SHP77 (cell line): ENCODE data around the gene RHBDD3.

Experiments
- DNase-seq, 2 experiments: peaks; one replicate each; lab custom pipeline; 2025; lab: John Stamatoyannopoulos, UW

The RHBDD3 gene

DNA sequence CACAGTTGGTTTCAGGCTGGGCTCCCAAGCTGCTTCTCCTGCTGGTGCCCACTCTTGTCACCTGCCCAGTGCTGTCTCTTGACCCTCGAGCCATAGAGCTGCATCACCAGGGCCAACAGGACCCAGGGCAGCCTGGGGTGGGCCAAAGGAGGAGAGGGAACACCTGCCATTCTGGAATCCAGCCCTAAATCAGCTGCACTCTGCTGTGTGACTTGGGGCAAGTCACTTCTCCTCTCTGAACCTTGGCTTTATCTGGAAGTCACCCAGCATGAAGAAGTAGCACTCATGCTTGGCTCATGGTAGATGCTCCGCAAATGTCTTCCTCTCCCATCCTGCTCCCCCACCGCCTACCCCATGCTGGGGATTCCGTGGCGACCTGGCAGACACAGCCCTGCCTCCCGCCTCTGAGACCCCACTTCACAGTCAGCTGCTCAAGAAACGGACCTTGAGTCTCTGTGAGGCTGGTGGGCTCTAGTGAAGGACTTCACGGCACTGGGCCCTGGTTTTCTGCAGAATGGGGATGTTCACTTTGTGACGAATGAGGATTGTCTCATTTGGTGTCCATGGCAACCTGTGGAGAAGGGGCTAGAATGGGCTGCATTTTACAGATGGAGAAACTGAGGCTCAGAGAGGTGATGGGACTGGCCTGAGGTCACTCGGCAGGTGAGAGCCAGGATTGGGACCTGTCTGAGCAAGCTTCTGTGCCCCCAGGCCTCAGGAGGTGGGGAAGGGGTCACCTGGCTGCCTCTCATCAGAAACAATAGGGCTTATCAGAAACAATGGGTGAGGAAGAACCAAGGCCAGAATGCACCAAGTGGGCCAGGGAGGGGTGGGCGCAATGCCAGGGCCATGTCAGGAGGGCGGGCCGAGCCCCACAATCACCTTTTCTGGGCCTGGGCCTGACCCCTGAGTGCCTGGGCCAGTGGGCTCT, 49.7 kb downstream of the RHBDD3 start:
- no peak for DNase-seq

DNA sequence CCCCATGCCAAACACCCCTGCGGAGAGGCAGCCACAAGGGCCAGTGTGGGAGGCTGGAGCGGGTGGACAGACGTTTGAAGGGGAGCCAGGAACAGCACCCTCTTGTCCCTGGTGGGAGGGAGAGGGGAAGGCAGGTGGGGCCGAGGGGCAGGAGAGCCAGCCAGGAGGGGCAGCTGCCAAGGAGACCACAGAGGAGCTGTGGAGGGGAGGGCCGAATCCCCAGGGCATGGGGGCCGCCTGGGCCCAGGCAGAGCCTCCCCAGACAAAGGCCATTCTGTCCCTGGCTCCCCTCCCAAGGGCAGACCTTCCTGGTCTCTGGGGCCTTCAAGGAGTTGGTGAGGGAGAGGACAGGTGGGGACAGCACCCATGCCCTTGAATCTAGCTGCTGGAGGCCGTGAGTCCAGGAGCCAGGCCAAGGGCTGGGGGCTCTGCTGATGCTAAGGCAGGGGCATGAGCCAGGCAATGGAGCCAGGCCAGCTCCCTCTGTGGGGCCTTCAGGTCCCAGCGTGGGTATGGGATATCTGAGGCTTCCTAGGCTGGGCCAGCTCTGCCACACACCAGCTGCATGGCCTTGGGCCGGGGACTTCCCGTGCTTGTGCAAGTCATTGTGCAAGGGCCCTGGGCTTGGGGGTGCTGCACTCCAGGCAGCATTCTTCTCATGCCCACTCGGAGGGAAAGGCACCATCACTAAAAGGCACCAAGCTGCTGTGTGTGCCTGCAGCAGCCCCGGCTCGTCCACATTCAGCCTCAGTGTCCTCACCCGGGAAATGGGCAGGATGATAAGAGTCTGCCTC, 50.7 kb downstream of the RHBDD3 start:
- DNase-seq: no peak

DNA sequence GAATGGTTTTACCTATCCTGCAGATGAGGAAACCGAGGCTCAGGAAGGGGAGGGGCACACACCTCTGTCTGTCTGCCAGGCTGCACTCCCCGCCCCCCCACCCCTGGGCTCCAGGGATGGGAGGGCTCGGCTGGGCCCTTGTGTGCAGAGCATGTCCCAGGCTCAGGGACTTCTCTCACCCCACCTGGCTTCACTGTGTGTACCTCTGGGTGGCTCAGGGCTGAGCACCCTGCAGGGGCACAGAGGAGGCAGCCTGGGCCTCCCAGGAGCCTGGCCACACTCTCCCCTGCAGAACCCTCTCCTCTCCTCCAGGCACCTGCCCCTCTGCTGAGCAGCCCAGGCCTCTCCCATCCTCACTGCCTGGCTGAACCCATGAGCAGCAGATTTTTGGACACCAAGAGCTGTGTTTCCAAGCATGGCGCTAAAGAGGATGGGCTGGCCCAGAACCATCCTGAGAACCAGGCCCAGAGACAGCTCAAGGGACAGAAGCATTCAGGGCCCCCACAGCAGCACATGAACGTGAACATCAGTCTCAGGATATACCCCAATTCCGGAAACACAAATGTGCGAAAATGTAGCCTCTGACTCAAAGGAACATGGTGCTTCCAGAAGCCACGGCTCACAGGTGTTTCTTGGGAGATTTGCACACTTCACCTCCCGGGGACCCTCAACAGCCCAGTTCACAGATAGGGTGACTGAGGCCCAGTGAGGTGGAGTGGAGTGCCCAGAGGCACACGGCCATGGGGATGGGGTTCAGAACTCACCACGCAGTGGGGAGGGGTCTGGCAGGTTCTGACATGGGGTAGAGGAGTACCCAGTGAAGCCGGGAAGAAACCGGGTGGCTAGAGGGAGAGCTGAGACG, 51.5 kb downstream of the RHBDD3 start:
- no peak for DNase-seq

DNA sequence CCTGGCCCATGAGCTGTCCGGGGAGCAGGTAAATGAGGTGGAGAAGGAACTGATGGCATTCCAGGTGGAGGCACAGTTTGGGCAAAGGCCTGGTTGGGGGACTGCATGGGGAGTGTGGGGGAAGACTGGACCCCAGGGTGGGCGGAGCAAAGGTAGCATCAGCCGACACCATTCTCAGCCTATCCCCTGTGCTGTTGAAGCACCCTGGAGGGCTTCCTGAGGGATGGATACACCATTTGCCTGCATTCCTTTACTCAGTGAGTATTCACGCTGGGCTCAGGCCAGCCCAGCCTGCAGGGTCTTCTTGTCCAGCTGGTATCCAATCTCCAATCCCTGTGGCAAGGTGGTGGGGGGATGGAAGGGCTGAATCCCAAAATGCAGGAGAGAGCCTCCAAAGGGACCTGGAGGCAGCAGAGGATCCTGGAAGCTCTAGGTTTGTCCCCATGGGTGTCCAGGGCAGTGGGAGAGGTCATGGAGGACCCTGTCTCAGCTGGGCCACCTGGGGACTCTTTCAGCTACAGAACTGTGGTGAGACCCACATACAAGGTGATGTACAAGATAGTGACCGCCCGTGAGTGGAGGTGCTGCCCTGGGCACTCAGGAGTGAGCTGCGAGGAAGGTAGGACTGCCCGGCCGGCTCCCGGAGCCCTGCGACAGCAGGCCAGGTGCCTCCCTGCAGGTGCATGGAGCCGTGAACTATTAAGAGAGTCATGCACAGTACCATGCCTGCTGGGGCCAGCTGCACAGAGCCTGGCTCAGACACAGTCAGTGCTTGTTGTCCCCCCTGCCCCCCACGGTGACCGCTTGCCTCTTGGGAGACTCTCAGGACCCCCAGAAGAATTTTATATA, 52.5 kb downstream of the RHBDD3 start:
- no peak for DNase-seq

DNA sequence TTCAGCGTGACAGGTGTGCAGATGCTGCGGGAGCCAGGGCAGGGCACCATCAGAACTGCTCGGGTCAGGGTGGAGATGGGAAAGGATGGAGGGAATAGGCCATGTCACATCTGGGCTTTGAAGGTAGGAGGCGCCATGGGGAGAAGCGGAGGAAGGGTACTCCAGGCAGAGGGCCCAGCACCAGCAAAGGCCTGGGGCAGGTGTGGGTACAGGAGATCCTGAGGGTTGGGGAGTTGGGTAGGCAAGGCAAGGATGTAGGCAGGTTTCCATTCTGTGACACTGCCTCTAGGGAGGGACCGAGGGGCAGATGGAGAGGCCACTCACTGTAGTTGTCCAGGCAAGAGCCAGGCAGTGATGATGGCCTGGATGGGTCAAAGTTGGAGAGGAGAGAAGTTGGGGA, 53.5 kb downstream of the RHBDD3 start:
- DNase-seq: no peak

DNA sequence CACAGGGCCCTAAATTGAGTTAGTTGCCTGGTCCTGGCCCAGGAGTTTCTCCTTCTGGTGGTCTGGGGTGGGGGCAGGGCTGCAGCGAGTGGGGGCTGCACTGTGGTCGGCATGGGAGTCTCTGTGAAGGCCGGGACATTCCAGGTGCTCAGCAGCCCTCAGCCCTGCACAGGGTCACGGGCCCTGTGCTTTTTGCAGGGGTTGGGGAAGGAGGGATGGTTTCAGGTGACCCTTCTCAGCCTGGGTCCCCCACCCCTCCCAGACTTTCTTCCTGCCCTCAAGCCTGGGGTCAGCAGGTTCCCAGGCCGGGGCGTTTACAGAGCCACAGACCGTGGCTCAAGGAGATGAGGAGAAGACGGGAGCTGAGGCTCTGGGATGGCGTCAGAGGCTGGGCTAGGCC, 54.3 kb downstream of the RHBDD3 start:
- DNase-seq: no peak

DNA sequence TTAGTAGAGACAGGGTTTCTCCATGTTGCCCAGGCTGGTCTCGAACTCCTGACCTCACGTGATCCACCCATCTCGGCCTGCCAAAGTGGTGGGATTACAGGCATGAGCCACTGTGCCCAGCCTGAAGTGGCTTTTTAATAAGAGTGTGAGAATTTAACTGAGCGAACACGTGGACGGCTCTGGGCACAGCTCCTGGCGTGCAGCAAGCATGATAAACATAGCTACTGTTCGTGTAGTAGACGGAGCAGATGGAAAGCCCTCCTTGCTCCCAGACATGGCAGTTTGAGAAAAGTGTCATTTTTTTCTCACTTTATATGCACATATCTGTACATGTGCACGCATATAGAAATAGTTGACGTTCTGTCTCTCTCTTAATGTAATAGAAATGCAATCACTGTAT, 55.0 kb downstream of the RHBDD3 start:
- DNase-seq: no peak

DNA sequence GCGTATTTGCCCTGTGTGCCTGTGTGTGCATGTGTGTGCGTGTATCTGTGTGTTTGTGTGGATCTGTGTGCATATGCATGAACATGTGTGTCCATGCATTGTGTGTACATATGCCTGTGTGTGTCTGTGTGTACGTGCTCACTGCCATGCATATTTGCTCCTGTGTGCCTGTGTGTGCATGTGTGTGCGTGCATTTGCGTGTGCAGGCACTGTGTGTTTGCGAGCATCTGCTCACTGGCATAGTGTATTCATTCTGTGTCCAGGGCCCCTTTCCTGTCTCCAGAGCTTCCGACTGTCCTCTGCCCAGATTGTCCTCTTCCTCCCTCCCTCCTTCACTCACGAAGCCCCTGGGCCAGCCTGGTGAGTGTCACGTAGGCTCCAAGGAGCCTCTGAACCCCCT, 56.3 kb downstream of the RHBDD3 start:
- DNase-seq: no peak

DNA sequence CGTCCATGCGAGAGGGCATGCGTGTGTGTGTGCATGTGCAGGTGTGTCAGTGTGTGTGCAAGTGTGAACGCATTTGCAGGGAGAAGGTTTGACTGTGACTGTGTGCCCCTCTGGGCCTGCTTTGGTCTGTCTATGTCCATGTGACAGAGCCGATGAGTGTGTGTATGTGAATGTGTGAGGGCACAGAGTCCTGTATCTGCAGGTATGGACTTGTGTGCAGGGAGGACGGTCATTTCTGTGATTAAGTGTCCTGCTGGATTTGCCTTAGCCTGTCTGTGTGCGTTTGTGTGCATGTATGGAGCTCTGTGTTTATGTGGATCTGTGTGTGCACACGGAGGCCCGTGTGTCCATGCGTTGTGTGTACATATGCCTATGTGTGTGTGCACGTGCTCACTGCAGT, 56.7 kb downstream of the RHBDD3 start:
- no peak for DNase-seq
